IPS-15b (cell line): ENCODE results near the gene CCDC167.

ENCODE experiments used
- H3K27me3 ChIP-seq: one replicate; pipeline ENCODE4 v1.6.1; 2013; ENCODE audit warnings: low read length; ENCODE audit not compliant: control insufficient read depth, insufficient read depth
- H3K36me3 ChIP-seq: one replicate; pipeline ENCODE4 v1.6.1; 2013; ENCODE audit warnings: low read length; ENCODE audit not compliant: control insufficient read depth, insufficient read depth
- H3K4me1 ChIP-seq: one replicate; pipeline ENCODE4 v1.6.1; 2013; ENCODE audit warnings: mild to moderate bottlenecking, low read length; ENCODE audit not compliant: control insufficient read depth, insufficient read depth
- H3K4me3 ChIP-seq: one replicate; pipeline ENCODE4 v1.5.1; 2013; ENCODE audit warnings: low read depth, low read length
- H3K9ac ChIP-seq: one replicate; pipeline ENCODE4 v1.6.1; 2013; ENCODE audit warnings: low read depth, mild to moderate bottlenecking, low read length
- H3K9me3 ChIP-seq: one replicate; pipeline ENCODE4 v1.6.1; 2013; ENCODE audit warnings: mild to moderate bottlenecking, low read length; ENCODE audit not compliant: control insufficient read depth, insufficient read depth

Gene CCDC167

GRCh38 chr6:37474316-37474715 lies 25.4 kb downstream of the CCDC167 start:
- no peak overlapping the region for H3K9ac ChIP-seq
- H3K4me3 ChIP-seq = no peak overlapping the region
- H3K4me1 ChIP-seq = no peaks in the 10 kb centered on the region
- no peaks in the 10 kb centered on the region for H3K27me3 ChIP-seq
- H3K9me3 ChIP-seq = no peaks in the 10 kb centered on the region
- H3K36me3 ChIP-seq = peaks cover 38% of the 10 kb centered on the region

DNA sequence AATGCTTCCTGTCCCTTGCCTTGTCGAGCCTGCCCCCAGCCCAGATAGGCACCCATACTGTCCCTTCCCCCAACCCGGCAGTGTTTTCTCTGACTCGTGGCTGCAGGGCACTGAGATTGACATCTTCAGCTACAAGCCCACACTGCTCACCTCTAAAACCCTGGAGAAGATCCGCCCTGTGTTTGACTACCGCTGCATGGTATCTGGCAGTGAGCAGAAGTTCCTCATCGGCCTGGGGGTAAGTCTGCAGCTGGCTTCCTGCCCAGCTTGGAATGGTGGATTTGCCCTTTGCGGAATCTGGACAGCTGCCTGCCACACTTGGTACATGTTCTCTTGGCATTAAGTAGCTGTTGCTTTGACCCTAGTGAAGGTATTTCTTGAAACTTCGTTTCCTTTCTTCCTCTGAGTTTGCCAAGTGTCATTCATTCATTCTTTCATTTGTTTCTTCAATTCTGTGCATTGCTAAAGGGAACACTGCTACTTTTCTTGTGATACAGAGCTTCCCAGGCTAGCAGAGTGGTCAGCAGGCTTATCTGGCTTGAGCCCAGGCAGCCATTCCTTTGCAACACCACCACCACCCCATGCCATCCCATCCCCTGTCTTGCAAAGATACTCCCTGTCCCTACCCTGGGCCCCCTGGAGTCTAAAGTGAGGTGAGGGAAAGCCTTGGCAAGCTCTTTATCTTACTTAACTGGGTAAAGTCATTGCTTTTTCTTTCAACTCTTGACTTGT lies 26.2 kb downstream of the CCDC167 start:
- no peaks in the 10 kb centered on the region for H3K9me3 ChIP-seq
- no peak overlapping the region for H3K9ac ChIP-seq
- H3K4me1 ChIP-seq = no peaks in the 10 kb centered on the region
- H3K27me3 ChIP-seq = no peaks in the 10 kb centered on the region
- no peak overlapping the region for H3K4me3 ChIP-seq
- peaks cover 32% of the 10 kb centered on the region for H3K36me3 ChIP-seq

DNA sequence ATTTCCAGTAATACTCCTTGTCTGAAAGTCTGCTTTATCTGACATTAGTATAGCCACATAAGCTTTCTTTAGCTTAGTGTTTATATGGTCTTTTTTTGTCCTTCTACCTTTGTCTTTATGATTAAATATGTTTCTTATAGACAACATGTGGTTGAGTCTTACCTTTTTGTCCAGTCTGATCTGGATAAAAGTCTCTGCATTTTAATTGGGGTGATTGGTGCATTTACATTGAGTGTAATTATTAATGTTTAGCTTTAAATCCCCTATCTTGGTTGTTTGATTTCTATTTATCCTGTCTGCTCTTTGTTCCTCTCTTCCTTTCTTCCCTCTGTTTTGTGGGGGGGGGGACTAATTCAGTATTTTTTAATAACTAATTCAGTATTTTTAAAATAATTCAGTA lies 32.0 kb downstream of the CCDC167 start:
- H3K9ac ChIP-seq = no peak overlapping the region
- peaks cover 9% of the 10 kb centered on the region for H3K36me3 ChIP-seq
- no peak overlapping the region for H3K4me3 ChIP-seq
- H3K9me3 ChIP-seq = no peaks in the 10 kb centered on the region
- H3K4me1 ChIP-seq = no peaks in the 10 kb centered on the region
- H3K27me3 ChIP-seq = no peaks in the 10 kb centered on the region

GRCh38 chr6:37463110-37463509 lies 36.6 kb downstream of the CCDC167 start:
- Histone ChIP-seq H3K27me3 (no peaks in the 10 kb centered on the region), H3K4me1 (no peaks in the 10 kb centered on the region), H3K9me3 (no peaks in the 10 kb centered on the region), H3K9ac (no peak overlapping the region), H3K36me3 (peaks cover 7% of the 10 kb centered on the region), H3K4me3 (no peak overlapping the region)

- H3K9ac ChIP-seq = no peak overlapping the region
- H3K27me3 ChIP-seq = no peaks in the 10 kb centered on the region
- H3K4me1 ChIP-seq = no peaks in the 10 kb centered on the region
- no peaks in the 10 kb centered on the region for H3K9me3 ChIP-seq
- H3K36me3 ChIP-seq = peaks cover 7% of the 10 kb centered on the region
- H3K4me3 ChIP-seq = no peak overlapping the region
Measured at GRCh38 chr6:37460805-37461204, 38.9 kb downstream of the CCDC167 start.

DNA sequence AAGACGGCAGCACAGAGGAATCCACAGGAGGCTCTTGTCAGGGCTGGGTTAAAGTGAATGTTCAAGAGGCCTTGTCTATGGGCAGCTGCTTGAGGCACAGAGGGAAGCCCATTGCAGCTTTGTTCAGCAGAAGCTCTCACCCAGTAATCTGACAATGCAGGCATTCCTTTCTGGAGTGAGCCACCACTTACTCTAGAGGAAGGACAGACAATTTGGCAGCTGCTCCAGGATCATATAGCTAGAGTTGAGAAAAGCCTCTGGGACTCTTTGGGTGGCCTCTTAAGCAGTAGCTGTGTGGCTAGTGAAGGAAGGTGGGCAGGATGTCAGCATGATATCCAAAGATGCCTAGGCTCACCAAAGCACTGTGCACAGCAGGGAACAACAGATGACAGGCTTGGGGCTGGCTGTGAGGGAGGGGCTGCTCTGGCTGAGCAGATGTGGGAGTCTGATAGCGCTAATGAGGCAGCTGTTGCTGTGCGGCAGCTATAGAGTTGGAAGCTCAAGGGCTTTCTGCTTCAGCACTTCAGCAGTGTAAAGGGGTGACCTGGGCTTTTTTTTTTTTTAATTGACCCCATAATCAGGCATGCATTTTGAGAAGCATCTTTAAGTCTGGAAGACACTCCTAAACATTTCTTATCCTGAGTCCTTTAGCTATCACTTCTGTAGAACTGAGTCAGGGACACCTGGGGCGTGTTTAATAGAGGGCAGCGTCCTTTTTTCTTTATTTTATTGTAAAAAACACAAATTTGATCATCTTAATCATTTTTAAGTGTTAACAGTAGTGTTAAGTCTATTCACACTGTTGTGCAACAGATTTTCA lies 39.5 kb downstream of the CCDC167 start:
- Histone ChIP-seq H3K4me3 (no peak overlapping the region), H3K4me1 (no peaks in the 10 kb centered on the region), H3K27me3 (no peaks in the 10 kb centered on the region), H3K9ac (no peak overlapping the region), H3K9me3 (no peaks in the 10 kb centered on the region), H3K36me3 (peaks cover 7% of the 10 kb centered on the region)

GRCh38 chr6:37456816-37457560 lies 42.7 kb downstream of the CCDC167 start:
- peaks cover 10% of the 10 kb centered on the region for H3K36me3 ChIP-seq
- H3K9me3 ChIP-seq = no peaks in the 10 kb centered on the region
- no peaks in the 10 kb centered on the region for H3K27me3 ChIP-seq
- H3K4me1 ChIP-seq = no peaks in the 10 kb centered on the region
- no peak overlapping the region for H3K4me3 ChIP-seq
- no peak overlapping the region for H3K9ac ChIP-seq

DNA sequence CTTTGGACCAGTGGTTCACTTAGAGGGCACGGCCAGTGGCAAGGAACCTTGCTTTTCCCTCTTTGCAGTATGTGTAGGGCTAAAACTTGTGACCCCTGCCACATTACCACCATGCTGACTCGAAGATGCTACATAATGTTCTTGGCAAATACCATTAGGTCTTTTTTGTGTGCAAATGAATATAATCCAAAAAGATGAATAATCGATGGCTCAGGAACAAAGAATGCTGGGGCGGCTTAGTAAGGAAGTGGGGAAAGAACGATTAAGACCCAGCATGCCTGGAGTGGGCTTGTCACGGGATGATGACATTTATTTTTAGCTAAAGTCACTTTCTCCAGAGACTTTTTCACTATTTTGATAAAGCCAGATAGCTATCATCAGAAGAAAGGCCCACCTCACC lies 43.6 kb downstream of the CCDC167 start:
- Histone ChIP-seq H3K4me1 (no peaks in the 10 kb centered on the region), H3K9ac (no peak overlapping the region), H3K36me3 (peaks cover 16% of the 10 kb centered on the region), H3K9me3 (no peaks in the 10 kb centered on the region), H3K27me3 (no peaks in the 10 kb centered on the region), H3K4me3 (no peak overlapping the region)

- no peak overlapping the region for H3K4me3 ChIP-seq
- H3K9me3 ChIP-seq = no peaks in the 10 kb centered on the region
- H3K9ac ChIP-seq = no peak overlapping the region
- no peaks in the 10 kb centered on the region for H3K4me1 ChIP-seq
- H3K36me3 ChIP-seq = peaks cover 17% of the 10 kb centered on the region
- no peaks in the 10 kb centered on the region for H3K27me3 ChIP-seq
Measured at GRCh38 chr6:37454420-37455140, 45.1 kb downstream of the CCDC167 start.

DNA sequence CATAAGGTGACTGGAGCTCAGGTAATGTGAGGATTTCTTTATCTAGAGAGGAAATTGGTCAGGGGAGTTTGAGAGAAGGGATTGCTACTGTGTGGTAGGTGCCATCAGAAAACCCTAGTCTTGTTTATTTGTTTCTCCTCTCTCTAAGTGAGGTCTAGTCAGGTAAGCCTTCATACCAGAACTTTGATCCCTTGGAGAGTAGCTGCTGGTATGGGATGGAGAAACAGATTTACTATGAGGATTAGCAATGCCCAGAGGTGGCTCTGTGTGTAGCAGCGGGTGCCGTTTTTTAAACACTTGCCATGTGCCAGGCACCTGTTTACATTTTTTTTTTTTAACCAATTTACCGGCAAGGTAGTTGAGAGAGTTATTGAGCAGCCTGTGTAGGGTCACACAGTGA lies 47.2 kb downstream of the CCDC167 start:
- Histone ChIP-seq H3K9ac (no peak overlapping the region), H3K9me3 (no peaks in the 10 kb centered on the region), H3K4me1 (no peaks in the 10 kb centered on the region), H3K4me3 (no peak overlapping the region), H3K27me3 (no peaks in the 10 kb centered on the region), H3K36me3 (peaks cover 16% of the 10 kb centered on the region)

DNA sequence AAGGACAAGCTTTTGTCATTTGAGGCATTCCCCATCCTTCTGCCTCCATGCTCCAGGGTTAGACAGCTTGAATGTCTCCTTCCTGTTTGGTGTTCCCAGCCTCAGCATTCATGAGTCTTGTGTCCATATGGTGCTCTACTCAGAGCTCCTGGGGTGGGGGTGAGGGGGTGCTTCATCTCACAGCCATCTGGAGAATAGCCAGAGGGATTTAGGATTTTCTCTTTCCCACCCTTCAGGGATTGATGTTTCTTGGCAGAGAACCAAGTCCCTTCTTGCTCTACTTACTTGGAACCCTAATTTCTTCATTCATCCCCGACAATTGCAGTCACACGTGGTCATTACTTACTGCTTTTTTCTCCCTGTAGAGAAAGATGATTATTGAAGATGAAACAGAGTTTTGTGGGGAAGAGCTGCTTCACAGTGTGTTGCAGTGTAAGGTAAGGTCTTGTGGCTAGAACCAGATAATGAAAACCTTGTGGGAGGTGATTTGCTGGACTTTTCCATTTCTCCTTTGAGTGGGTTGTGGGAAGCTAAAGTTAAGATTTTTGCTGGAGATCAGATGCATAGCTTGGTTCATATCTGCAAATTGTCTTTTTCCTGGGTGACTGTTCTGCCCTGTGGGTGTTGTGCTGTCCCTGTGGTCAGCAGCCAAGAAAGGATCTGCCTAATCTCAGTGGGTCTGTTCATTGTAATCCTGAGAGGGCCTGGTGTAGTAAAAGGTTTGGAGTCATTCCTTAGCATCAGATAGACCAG lies 48.1 kb downstream of the CCDC167 start:
- Histone ChIP-seq H3K27me3 (no peaks in the 10 kb centered on the region), H3K4me1 (no peaks in the 10 kb centered on the region), H3K4me3 (no peak overlapping the region), H3K9ac (no peak overlapping the region), H3K9me3 (no peaks in the 10 kb centered on the region), H3K36me3 (peaks cover 23% of the 10 kb centered on the region)
